Kidney epithelial cell (primary cell): ENCODE results near the gene MRPL33. TPM values are rescaled to one million over a fixed set of nuclear protein-coding genes. Genes with fewer than 3 reads are reported as not detected.

Experiments used
- DNase-seq: peaks from one replicate; pipeline ENCODE4 v3.0.0-alpha.2; 2010; ENCODE audit warnings: low read depth
- H3K27me3 ChIP-seq: 2 replicates; pipeline ENCODE4 v1.6.0; 2011; ENCODE audit warnings: low read length; ENCODE audit not compliant: control insufficient read depth, insufficient read depth
- H3K36me3 ChIP-seq: 2 replicates; pipeline ENCODE4 v1.5.1; 2011; ENCODE audit warnings: low read length; ENCODE audit not compliant: control insufficient read depth, insufficient read depth
- H3K4me3 ChIP-seq: 2 replicates; pipeline ENCODE4 v1.5.1; 2011; ENCODE audit warnings: low read depth, mild to moderate bottlenecking, control low read depth, low read length
- CTCF ChIP-seq: IDR thresholded peaks from 2 replicates; pipeline ENCODE4 v1.5.1; 2011; ENCODE audit warnings: mild to moderate bottlenecking, moderate library complexity, low read length, control low read depth, inconsistent platforms; ENCODE audit not compliant: insufficient read depth, poor library complexity, severe bottlenecking
- total RNA-seq: library from RNA; depleted of rRNA; stranded (reverse); fragments of >200 nt; gene quantifications from 2 replicates; pipeline ENCODE4 v1.2.3, GENCODE V29; 2015

The MRPL33 gene
- 121 and 139 TPM in 2 replicates for total RNA-seq

- no peaks in the 10 kb centered on the region for H3K36me3 ChIP-seq
Measured at GRCh38 chr2:27771548-27772335, at the start of gene MRPL33. MRPL33 (plus strand) TSS chr2:27771719; CDS start chr2:27771778, 59 bp downstream.

GRCh38 chr2:27721884-27722485 lies 49.5 kb upstream of the MRPL33 start:
- DNase-seq = no peak
- Histone ChIP-seq H3K27me3 (no peaks in the 10 kb centered on the region), H3K36me3 (no peaks in the 10 kb centered on the region), H3K4me3 (no peak overlapping the region)
- TF ChIP-seq CTCF = no peak

More at GRCh38 chr2:27771548-27772335, at the start of gene MRPL33:
- H3K27me3 ChIP-seq = no peaks in the 10 kb centered on the region
- peak; percentile 72 for DNase-seq
- H3K4me3 ChIP-seq = peak within 1 kb of the TSS; percentile 80
- no peak for TF ChIP-seq CTCF

DNA sequence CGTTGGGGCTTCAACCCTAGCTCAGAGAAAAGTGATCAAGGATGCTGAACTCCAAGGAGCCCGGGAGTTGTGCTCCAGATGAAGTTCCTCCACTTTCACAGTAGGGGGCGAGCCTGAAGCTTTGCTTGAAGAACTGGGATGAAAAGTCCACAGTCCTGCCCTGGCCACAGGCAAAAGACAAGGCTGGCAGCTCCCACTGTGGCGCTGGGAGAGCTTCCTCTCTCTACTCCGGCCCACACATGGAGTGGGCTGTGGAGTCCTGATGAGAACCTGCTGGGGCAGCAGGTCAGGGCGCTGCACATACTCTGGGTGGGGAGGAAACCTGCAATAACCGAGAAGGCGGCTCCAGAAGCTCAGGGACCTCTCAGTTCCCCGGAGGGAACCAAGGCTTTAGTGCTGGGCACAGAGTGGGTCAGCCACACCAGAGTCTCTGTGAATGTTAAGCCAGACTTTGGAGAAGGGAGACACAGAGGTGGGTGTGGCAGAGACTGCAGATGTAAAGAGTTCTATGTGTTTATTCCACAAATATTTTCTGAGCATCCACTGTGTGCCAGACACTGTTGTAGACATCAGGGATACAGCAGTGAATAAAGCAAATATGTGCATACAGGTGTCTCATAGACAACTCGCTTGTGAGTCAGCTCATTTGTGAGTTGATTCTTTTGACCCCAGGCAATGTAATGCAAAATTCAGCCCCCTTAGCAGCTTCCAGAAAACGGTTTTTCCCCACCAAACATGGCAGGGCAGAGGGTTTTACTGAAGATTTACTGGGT lies 48.0 kb upstream of the MRPL33 start:
- no peak for DNase-seq
- peak; percentile 91 for TF ChIP-seq CTCF
- Histone ChIP-seq H3K36me3 (no peaks in the 10 kb centered on the region), H3K27me3 (no peaks in the 10 kb centered on the region), H3K4me3 (no peak overlapping the region)

DNA sequence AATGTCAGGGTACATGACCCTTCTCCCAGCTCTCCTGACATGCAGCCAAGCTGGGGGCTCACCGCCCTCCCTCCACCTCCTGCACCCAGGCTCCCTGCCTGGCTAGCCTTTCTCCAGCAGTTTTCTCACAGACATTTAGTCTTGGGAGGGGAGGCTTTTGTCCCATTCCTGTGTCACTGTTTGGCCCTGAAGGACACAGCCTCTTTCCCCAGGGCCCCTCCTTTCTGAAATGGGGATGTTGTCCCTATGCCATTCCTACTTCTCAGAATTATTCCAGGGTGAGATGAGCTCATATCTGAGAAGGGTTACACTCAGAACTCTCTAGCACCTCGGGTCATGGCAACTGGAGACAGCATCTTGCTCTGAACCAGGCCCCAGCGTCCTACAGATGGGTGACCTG lies 47.3 kb upstream of the MRPL33 start:
- Histone ChIP-seq H3K36me3 (no peaks in the 10 kb centered on the region), H3K4me3 (no peak overlapping the region), H3K27me3 (no peaks in the 10 kb centered on the region)
- no peak for TF ChIP-seq CTCF
- DNase-seq = no peak

DNA sequence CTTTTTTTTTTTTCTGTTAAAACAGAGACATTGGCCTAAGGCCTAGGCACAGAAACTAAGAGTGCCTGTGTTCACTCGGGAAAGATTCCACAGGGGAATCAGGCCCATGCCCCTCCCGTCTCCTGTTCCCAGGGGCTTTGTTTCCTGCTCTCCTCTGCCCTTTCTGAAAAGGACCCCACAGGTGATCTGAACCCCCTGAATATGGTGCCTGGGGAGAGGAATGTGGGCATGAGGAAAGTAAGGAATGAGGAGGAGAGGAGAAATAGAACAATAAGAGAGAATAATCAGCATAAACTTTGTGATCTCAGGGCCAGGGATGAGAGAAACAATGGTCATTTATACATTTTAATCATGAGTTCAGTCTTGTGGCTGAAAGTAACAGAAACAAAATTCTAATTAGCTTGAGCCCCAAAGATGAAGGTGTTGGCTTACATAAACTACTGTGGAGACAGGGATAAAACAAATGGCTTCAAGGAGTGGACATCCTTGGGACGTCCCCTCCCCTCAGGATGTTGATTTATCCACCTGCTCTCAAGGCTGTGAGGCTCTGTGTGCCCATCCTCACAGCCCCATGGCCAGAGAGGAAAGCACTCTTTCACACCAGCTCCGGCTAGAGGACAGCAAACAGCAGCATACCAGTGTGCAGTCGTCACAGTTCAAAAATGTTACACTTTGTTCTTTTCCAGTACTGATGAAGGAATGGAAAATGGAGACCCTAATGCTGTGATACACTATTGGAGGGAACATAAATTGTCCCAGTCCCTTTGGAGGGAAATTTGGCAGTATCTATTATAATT lies 46.4 kb upstream of the MRPL33 start:
- peak; percentile 4 for TF ChIP-seq CTCF
- no peak for DNase-seq

More for the DNA sequence above, 46.4 kb upstream of the MRPL33 start:
- Histone ChIP-seq H3K27me3 (no peaks in the 10 kb centered on the region), H3K4me3 (no peak overlapping the region), H3K36me3 (no peaks in the 10 kb centered on the region)
